OCI-LY3 (cell line): ENCODE data around the gene MED13.
"Not testable (repeated sequence)": the region's sequence is repeated elsewhere in the genome, so short reads cannot be mapped to it uniquely, and the experiment has no call there.

ENCODE experiments used
- CTCF ChIP-seq: fragments of 200-600, 300-600 bp; sonication (generic); IDR thresholded peaks from 2 replicates; pipeline ENCODE4 v1.5.1; 2014; ENCODE audit warnings: antibody characterized with exemption, low read length, low read depth
- EZH2phosphoT487 ChIP-seq: fragments of 200-600 bp; shearing (Covaris generic); IDR thresholded peaks from 2 replicates; pipeline ENCODE4 v1.6.1; 2018; ENCODE audit warnings: antibody characterized with exemption, mixed run types, low read depth

GRCh38 chr17:61998534-61998933 is 66.5 kb downstream of the MED13 start:
- TF ChIP-seq CTCF, EZH2phosphoT487: not testable (repeated sequence)
